Measurements from ENCODE around the gene P3H1.
A peak's percentile ranks its signal among the peaks of the same experiment; 100 is the strongest.

Gene P3H1

DNA sequence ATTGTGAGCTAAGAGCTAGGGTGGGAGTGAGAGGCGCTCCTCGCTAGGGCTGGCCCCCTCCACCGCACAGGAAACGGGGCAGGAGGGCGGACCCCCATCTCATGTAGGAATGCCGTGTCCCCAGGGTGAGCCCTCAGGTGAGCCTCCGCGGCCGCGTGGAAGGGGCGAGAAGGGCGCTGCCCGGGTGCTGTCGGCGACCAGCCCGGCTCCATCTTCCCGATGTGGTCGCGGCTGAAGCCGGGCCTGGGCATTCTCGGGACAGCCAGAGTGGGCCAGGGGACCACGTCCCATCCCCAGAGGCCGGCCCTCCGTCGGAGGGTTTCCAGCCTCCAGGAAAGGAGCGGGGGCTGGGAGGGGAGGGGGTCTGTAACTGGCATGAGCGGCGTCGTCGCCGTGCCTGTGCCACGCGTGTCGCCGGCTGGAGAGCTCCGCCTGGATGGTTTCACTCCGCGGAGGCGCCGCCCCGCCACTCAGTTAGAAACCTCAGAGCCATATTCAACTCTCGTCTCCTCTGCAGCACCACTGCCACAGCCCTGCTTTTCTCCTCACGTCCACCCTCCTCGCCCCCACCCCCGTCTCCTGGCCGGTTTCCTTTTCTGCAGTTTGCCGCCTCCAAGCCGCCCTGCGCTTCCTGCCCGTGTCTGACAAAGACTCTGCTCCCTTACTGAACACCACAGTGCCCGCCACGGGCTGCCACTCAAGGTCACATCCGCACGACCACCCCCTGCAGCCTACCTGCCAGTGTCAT lies 18.3 kb upstream of the P3H1 start, which contains the start of gene TMEM269:
Gene TMEM269, plus strand, starts transcription at position 46 of the 748 bp plus-strand sequence. CDS start 4,903 bp downstream, outside the sequence.
- no peak for TF ChIP-seq POLR2A (IDR thresholded peaks at IDR 0.05; ENCODE audit: low read depth, low read length)
- DNase-seq (ENCODE audit: insufficient read length, low spot score): no peak

DNA sequence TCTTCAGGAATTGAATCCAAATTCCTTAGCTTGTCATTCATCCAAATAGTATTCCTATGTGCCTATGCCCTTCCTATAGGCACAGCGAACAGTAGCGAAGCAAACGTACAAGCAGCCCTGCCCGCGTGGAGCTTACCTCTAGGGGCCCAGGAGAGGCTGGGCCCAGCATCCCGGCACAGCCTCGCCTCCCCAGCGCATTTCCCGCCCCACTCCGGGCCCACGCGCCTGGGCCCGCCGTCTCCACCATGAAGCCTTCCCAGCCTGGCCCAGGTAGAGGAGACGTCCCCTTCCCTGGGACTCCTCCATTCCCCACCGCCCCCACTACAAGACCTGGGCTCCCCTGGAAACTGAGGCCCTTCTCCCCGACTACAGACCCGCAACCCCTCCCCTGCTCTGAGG lies 17.7 kb upstream of the P3H1 start:
- FAIRE-seq: no peak
- DNase-seq (ENCODE audit: insufficient read length, low spot score): no peak
- no peak for TF ChIP-seq POLR2A (IDR thresholded peaks at IDR 0.05; ENCODE audit: low read depth, low read length)

More for the DNA sequence above, 18.3 kb upstream of the P3H1 start, which contains the start of gene TMEM269:
- FAIRE-seq: no peak

DNA sequence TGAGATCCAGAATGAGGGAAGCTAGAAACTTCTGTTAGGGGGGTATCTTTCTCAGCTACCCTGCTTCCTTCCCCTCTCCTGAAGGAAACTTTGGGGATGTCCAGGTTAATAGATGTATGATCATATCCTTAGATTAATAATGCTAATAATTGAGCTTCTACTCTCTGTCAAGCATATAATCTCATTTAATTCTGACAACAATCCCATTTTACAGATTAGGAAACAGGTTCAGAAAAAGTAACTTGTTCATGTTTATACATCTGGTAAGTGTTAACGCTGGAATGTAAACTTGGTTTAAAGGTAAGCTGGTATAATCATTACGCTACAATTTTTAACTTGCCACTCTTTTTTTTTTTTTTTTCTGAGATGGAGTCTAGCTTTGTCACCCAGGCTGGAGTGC lies 16.3 kb upstream of the P3H1 start:
- DNase-seq (ENCODE audit: insufficient read length, low spot score) (no peak), FAIRE-seq (no peak)
- TF ChIP-seq POLR2A (IDR thresholded peaks at IDR 0.05; ENCODE audit: low read depth, low read length): no peak

DNA sequence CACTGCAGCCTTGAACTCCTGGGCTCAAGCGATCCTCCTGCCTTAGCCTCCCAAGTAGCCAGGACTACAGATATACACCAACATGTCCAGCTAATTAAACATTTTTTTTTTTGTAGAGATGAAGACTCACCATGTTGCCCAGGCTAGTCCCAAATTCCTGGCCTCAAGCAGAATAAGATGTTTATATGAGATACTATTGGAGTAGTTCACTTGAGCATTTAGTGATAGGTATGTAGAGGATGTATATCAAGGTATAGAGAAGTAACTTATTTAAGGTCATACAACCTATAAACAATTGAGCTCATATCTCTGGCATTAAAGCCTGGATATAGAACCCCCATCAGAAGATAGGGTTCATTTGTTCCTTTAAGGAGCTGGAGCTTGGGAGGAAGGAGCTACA lies 13.3 kb upstream of the P3H1 start:
- TF ChIP-seq POLR2A (IDR thresholded peaks at IDR 0.05; ENCODE audit: low read depth, low read length): no peak
- no peak for DNase-seq (ENCODE audit: insufficient read length, low spot score)
- no peak for FAIRE-seq

DNA sequence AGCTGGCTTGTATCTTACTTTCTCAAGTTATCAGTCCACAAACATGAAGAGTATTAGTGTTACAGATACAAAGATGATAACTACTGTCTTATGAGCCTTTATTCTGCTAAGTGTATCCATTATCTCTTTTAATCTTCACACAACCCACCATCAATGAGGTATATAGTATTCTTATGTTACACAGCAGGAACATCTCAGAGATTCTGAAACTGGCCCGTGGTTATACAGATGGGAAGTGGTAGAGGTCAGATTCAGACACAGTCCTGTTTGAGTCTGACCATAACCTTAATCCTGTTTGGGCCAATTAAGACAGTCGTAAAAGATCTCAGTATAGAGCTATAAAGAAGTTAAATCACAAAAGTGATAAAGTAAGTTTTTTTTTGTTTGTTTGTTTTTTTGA lies 12.9 kb upstream of the P3H1 start:
- FAIRE-seq (no peak), DNase-seq (ENCODE audit: insufficient read length, low spot score) (no peak)
- no peak for TF ChIP-seq POLR2A (IDR thresholded peaks at IDR 0.05; ENCODE audit: low read depth, low read length)

DNA sequence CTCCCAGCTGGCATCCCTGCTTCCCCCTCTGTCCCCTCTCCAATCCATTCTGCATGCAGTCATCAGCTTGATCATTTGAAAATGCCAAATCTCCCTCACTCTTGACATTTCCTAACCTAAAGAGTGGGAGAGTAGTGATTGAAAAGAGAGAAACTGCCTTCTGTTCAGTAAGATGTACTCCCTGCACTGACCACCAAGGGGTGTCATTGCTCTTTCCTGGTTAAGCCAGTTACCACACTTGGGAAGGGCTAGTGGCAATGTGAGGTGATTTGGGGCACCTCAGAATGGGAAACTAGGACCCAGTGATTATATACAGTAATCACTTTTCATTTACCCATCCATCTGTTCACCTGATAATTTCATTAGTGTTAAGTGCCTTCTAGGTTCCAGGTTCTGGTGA lies 11.0 kb upstream of the P3H1 start:
- FAIRE-seq (no peak), DNase-seq (ENCODE audit: insufficient read length, low spot score) (peak; percentile 38)
- no peak for TF ChIP-seq POLR2A (IDR thresholded peaks at IDR 0.05; ENCODE audit: low read depth, low read length)

DNA sequence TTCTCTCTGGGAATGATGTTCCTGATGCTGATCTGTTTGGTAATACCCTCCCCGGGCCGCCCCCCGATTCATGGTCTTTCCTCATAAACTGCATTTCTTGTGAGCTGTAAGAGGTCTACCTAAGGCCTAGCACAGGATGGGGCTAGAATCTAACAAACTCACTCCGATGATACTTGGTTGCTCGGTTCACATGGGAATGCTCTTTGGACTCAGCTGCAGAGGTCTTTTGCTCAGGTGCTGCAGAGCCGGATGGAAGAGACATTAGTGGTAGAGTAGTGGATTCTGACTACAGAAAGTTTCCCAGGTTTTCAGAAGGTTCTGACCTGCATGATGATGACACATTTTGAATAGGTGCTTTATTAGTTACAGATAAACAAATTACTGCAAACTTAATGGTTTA lies 9.7 kb upstream of the P3H1 start:
- TF ChIP-seq POLR2A (IDR thresholded peaks at IDR 0.05; ENCODE audit: low read depth, low read length): no peak
- FAIRE-seq (no peak), DNase-seq (ENCODE audit: insufficient read length, low spot score) (no peak)

DNA sequence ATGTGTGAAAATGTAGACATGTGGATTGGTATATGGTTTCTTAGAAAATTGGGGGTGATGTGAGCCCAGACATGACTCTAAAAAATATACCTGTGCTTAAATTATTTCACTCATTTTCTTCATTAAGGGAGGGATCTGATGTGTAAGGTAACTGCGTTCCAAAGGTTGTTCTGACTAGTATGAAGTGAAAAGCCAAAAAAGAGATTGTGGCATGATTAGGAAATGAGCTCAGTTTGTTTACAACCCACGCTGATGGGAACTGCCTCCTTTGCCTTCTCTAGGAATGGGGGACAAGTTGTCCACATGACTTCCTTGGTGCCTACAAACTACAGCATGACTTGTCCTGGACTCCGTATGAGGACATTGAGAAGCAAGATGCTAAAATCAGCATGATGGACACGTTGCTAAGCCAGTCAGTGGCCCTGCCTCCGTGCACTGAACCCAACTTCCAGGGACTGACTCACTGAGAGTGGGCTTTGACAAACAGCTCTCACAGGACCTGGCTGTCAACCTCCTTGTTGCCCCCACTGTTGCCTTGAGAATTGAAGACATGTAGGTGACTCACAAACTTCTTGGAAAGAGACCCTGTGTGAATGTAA lies 8.2 kb upstream of the P3H1 start:
- TF ChIP-seq POLR2A (IDR thresholded peaks at IDR 0.05; ENCODE audit: low read depth, low read length): no peak
- DNase-seq (ENCODE audit: insufficient read length, low spot score) (no peak), FAIRE-seq (no peak)

DNA sequence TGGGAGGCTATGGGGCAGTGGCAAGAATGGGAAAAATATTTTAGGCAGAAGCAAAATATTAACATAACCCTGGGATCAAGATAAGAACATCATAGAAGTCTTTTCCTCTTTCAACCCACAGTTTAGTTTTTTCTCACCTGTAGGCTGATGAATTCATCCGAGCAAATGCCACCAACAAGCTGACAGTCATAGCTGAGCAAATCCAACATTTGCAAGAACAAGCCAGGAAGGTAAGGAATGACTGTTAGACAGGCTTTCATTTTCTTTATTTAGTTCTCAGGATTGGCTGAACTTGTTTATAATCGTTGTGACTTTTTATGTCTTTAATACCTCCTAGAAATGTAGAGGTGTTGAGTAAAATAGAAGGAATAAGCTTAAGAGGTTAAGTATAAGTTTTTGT lies 6.6 kb upstream of the P3H1 start:
- FAIRE-seq (no peak), DNase-seq (ENCODE audit: insufficient read length, low spot score) (no peak)
- no peak for TF ChIP-seq POLR2A (IDR thresholded peaks at IDR 0.05; ENCODE audit: low read depth, low read length)

DNA sequence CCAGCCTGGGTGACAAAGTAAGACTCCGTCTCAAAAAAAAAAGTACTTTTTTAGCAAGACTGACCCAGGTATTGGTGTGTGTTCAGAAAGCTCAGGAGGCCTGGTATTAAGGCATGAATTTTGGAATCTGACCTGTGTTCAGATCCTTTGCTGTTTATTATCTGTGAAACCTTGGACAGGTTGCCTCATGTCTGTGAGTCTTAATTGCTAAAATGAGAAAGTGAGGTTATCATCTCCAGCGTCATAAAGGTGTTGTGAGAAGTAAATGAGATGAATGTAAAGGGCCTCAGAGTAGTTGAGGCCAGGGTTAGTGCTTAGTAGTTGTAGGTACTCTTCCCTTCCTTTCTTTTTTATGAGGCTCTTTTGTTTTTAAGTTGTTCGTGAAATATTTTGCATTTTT lies 3.0 kb upstream of the P3H1 start:
- FAIRE-seq: no peak
- no peak for TF ChIP-seq POLR2A (IDR thresholded peaks at IDR 0.05; ENCODE audit: low read depth, low read length)
- no peak for DNase-seq (ENCODE audit: insufficient read length, low spot score)

DNA sequence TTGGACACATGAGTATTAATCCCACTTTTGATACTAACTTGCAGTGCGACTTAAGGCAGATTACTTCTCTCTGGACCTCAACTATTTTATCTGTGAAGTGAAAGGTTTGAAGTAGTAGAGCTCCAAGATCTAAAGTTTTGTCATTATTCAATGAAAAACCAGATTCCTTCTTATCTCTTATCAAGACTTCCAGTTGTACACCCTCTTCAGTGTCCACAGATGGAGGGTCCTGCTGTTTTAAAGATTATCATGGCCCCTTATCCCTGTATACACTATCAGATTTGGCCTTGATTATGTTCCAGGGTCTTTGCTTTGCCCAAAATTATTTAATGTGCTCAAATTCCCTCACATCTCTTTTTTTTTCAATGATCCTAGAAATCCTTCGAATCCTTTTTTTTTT lies 1.3 kb upstream of the P3H1 start:
- no peak for DNase-seq (ENCODE audit: insufficient read length, low spot score)
- no peak for FAIRE-seq

DNA sequence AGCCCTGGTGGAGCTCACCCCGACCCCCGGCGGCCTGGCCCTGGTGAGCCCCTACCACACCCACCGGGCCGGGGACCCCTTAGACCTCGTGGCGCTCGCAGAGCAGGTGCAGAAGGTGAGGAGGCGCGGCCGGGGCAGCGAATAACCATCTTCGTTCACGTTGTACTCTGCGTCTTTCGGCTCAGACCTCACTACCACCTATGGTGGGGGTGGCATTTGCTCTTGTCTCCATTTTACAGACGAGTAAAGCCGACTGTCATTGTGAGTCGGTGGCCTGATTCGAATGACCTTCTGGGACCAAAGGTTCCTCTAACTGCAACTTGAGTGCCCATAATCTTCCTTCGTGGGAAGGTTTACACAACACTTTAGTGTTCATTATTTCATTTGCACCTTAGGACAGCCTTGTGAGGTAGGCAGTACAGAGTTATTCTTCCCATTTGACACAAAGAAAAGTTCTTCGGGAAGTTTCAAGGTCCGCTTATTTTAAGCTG lies 727 bp upstream of the P3H1 start:
- FAIRE-seq (no peak), DNase-seq (ENCODE audit: insufficient read length, low spot score) (no peak)
- no peak for TF ChIP-seq POLR2A (IDR thresholded peaks at IDR 0.05; ENCODE audit: low read depth, low read length)

More for the DNA sequence above, 1.3 kb upstream of the P3H1 start:
- no peak for TF ChIP-seq POLR2A (IDR thresholded peaks at IDR 0.05; ENCODE audit: low read depth, low read length)

DNA sequence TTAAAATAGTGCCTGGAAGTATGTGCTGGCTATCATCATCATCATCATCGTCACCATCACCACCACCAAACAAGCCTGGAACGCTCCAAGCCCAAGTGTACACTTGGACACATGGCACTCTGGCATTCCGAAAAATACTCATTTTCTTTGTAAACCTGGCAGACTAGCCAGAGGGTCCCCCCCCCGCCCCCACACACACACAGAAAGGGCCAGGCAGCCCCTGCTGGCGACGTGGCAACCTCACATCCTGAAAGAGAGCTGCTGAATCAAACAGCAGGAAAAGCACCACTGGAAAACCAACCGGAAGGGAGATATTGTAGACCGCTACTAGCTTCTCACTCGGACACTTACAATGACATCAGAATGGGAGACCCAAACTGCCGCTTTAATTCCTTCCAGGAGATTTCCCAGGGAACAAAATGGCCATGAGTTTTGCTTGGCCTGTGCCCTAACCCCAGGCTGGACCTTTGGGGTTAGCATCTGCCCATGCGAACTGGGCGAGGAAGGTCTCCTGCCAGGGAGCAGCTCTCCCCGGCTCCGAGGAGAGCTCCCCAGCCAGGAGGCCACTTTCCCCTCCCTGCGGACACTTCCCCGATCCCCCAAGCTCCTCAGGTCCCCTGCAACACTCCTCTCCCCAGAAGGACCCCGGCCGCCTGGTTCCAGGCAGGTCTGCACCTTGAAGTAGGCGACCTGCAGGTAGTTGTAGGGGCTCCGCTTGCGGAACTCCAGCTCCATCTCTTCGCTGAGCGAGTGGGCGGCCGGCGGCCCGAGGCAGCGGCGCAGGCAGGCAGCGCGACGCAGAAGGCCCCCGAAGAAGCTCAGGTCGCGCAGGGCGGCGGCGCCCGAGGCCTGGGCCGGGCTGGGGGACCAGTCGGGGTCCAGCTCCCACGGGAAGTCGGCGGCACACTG lies 742 bp downstream of the P3H1 start:
- FAIRE-seq (peak; percentile 27), DNase-seq (ENCODE audit: insufficient read length, low spot score) (peak; percentile 74)
- TF ChIP-seq POLR2A (IDR thresholded peaks at IDR 0.05; ENCODE audit: low read depth, low read length): no peak

DNA sequence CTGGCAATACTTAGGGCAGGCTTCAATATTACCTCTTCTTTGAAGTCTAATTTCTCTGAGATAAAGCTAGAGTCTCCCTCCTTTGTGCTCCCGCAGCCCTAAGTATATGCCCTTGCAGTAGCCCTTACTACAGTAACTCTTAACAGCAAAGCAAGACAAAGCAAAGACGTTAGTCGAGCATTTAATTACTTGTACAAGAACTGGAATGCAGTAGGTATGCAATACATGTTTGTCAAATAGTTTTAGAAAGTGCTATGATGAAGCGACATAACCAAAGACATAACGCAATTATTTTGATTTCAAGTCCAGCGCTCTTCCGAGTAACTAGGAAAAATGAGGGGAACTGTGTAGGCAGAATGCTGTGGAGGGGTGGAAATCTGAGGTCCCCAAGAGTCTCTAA lies 1.6 kb downstream of the P3H1 start:
- no peak for TF ChIP-seq POLR2A (IDR thresholded peaks at IDR 0.05; ENCODE audit: low read depth, low read length)
- DNase-seq (ENCODE audit: insufficient read length, low spot score): no peak
- no peak for FAIRE-seq

Data from H54 (cell line).